Hepatocyte (in vitro differentiated cells): ENCODE measurements around the gene WDFY4. TPM values are rescaled to one million over a fixed set of nuclear protein-coding genes. Genes with fewer than 3 reads are reported as not detected.

Experiments used
- DNase-seq: peaks from one replicate; pipeline ENCODE4 v3.0.0-alpha.2; 2016; ENCODE audit warnings: low spot score
- H2AFZ ChIP-seq: fragments of 200-600 bp; sonication (generic); 2 replicates; pipeline ENCODE4 v1.6.0; 2016; ENCODE audit warnings: antibody characterized with exemption, mild to moderate bottlenecking
- H3K27ac ChIP-seq: fragments of 200-600 bp; sonication (generic); 2 replicates; pipeline ENCODE4 v1.5.1; 2016; ENCODE audit warnings: mild to moderate bottlenecking
- H3K27me3 ChIP-seq: fragments of 200-600 bp; sonication (generic); 2 replicates; pipeline ENCODE4 v1.6.1; 2016
- H3K36me3 ChIP-seq: fragments of 200-600 bp; sonication (generic); replicated peaks from 2 replicates; pipeline ENCODE4 v1.5.1; 2016; ENCODE audit warnings: low read depth; ENCODE audit not compliant: insufficient read depth
- H3K4me1 ChIP-seq: fragments of 200-600 bp; sonication (generic); 2 replicates; pipeline ENCODE4 v1.5.1; 2016; ENCODE audit warnings: mild to moderate bottlenecking, moderate library complexity; ENCODE audit not compliant: insufficient read depth
- H3K4me2 ChIP-seq: fragments of 200-600 bp; sonication (generic); 2 replicates; pipeline ENCODE4 v1.6.0; 2016
- H3K4me3 ChIP-seq: fragments of 200-600 bp; sonication (generic); 2 replicates; pipeline ENCODE4 v1.5.1; 2016; ENCODE audit warnings: mild to moderate bottlenecking
- H3K79me2 ChIP-seq: fragments of 200-600 bp; sonication (generic); 2 replicates; pipeline ENCODE4 v1.6.0; 2017; ENCODE audit warnings: mild to moderate bottlenecking
- H3K9me2 ChIP-seq: fragments of 200-600 bp; sonication (generic); replicated peaks from 2 replicates; pipeline ENCODE4 v1.6.0; 2017; ENCODE audit warnings: mild to moderate bottlenecking; ENCODE audit not compliant: insufficient read depth
- H3K9me3 ChIP-seq: fragments of 200-600 bp; sonication (generic); 2 replicates; pipeline ENCODE4 v1.5.1; 2016; ENCODE audit warnings: low read depth, mild to moderate bottlenecking
- H4K20me1 ChIP-seq: fragments of 200-600 bp; sonication (generic); 2 replicates; pipeline ENCODE4 v1.6.0; 2016; ENCODE audit warnings: mild to moderate bottlenecking; ENCODE audit not compliant: insufficient read depth, poor library complexity, severe bottlenecking
- EZH2 ChIP-seq: fragments of 200-600 bp; sonication (generic); IDR thresholded peaks from 2 replicates; pipeline ENCODE4 v1.6.1; 2016; ENCODE audit warnings: antibody characterized with exemption, mild to moderate bottlenecking, borderline replicate concordance
- EZH2phosphoT487 ChIP-seq: fragments of 200-600 bp; sonication (generic); IDR thresholded peaks from one replicate; pipeline ENCODE4 v1.6.1; 2018; ENCODE audit warnings: antibody characterized with exemption, mild to moderate bottlenecking, low read depth, moderate library complexity; ENCODE audit not compliant: unreplicated experiment, severe bottlenecking
- WGBS: methylation state at CpG from one replicate; pipeline ENCODE4 v1.1.6; 2016; ENCODE audit warnings: low lambda C conversion rate; ENCODE audit errors: missing lambda C conversion rate; 5-methylcytosine and 5-hydroxymethylcytosine counted together
- polyA plus RNA-seq: library from polyadenylated mRNA; unstranded; fragments of >200 nt; fragmentation: Nextera tagmentation; extraction: Ambion mirVana; gene quantifications from 2 replicates; pipeline ENCODE4 v1.2.1, GENCODE V29; 2016
- total RNA-seq: library from RNA; depleted of rRNA; stranded (reverse); fragments of >200 nt; gene quantifications from 2 replicates; pipeline ENCODE4 v1.2.3, GENCODE V29; 2014
- TF ChIP-seq, protein P1 (sequence below): fragments of 200-600 bp; sonication (generic); IDR thresholded peaks from 2 replicates; pipeline ENCODE4 v1.5.1; 2016; ENCODE audit warnings: antibody characterized with exemption, mild to moderate bottlenecking; ENCODE audit not compliant: poor library complexity

Gene WDFY4
- total and polyA plus RNA-seq, 2 experiments from 2014 or later: 0.43 to 0.91 TPM

DNA sequence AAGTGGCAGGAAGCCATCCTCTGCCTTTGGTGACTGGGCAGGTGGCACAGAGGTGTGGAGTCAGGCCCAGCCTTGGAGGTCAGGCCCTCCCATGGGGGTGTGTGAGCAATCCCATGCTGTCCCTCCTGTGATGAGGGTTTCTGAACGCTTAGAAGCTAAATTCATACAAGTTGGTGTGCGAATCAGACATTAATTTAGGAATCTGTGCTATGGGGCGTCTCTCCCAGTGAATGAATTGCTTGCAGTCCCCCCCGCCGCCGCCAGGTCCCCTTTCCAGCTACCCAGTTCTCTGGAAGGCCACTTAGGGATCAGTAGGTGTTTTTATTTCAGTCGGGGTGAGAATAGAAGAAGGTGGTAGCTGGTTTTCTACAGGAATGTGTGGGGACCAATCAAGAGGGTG lies 217.4 kb downstream of the WDFY4 start:
- Histone ChIP-seq H3K4me2 (no peak overlapping the region), H3K9me2 (no peaks in the 10 kb centered on the region), H3K27me3 (no peaks in the 10 kb centered on the region), H3K27ac (no peak overlapping the region), H4K20me1 (no peaks in the 10 kb centered on the region), H3K4me3 (no peak overlapping the region), H3K36me3 (no peaks in the 10 kb centered on the region), H3K79me2 (no peaks in the 10 kb centered on the region), H2AFZ (no peak overlapping the region), H3K4me1 (no peaks in the 10 kb centered on the region), H3K9me3 (no peaks in the 10 kb centered on the region)
- 96% methylated on average over 7 of the region's 7 CpGs for WGBS
- DNase-seq: no peak
- TF ChIP-seq EZH2 (no peak), EZH2phosphoT487 (no peak)
- TF ChIP-seq, protein P1, sequence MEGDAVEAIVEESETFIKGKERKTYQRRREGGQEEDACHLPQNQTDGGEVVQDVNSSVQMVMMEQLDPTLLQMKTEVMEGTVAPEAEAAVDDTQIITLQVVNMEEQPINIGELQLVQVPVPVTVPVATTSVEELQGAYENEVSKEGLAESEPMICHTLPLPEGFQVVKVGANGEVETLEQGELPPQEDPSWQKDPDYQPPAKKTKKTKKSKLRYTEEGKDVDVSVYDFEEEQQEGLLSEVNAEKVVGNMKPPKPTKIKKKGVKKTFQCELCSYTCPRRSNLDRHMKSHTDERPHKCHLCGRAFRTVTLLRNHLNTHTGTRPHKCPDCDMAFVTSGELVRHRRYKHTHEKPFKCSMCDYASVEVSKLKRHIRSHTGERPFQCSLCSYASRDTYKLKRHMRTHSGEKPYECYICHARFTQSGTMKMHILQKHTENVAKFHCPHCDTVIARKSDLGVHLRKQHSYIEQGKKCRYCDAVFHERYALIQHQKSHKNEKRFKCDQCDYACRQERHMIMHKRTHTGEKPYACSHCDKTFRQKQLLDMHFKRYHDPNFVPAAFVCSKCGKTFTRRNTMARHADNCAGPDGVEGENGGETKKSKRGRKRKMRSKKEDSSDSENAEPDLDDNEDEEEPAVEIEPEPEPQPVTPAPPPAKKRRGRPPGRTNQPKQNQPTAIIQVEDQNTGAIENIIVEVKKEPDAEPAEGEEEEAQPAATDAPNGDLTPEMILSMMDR: no peak

DNA sequence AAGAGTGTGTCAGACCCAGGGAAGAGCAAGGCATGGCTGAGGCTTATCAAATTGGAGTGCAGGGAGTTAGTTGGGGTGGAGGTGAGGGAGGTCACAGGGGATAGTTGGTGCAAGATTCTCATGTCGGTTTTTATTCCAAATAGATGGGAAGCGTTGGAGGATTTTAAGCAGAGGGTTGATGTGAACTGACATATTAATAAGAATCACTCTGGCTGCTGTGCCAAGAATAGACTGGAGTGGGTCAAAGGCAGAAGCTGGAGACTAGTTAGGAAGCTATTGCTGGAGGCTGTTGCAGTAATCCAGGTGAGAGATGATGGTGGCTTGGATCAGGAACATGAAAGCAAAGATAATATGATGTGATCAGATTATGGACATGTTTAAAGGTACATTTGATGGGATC lies 218.5 kb downstream of the WDFY4 start:
- no peaks in the 10 kb centered on the region for H3K9me3 ChIP-seq
- no peak overlapping the region for H3K27ac ChIP-seq
- no peaks in the 10 kb centered on the region for H3K27me3 ChIP-seq
- H3K4me3 ChIP-seq: no peak overlapping the region
- no peaks in the 10 kb centered on the region for H3K4me1 ChIP-seq
- H4K20me1 ChIP-seq: no peaks in the 10 kb centered on the region
- H3K79me2 ChIP-seq: no peaks in the 10 kb centered on the region
- no peak overlapping the region for H3K4me2 ChIP-seq
- no peak for DNase-seq
- TF ChIP-seq EZH2 (no peak), EZH2phosphoT487 (no peak)
- TF ChIP-seq, protein P1: no peak
- no peaks in the 10 kb centered on the region for H3K36me3 ChIP-seq
- WGBS: 81% methylated on average over 2 of the region's 2 CpGs
- no peaks in the 10 kb centered on the region for H3K9me2 ChIP-seq
- no peak overlapping the region for H2AFZ ChIP-seq

DNA sequence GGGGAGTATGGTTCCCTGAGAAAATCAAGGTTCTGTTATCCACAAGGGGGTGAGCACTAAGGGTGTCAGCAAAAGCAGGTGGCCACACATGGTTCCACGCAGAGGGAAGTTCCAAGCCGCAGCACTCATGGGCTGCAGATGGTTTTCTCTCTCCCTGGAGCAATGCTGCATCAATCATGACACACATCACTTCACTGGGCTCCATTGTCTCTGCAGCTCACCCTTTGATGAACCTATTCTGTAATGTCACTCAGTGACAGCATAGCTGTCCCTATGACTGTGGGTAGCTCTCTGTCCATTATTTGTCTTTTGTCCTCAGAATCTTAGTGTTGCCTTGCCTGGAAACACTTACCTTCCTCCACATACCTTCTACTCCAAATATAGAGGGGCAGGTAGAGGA lies 220.2 kb downstream of the WDFY4 start:
- Histone ChIP-seq H3K27ac (no peak overlapping the region), H3K4me2 (no peak overlapping the region), H3K9me2 (no peaks in the 10 kb centered on the region), H3K27me3 (no peaks in the 10 kb centered on the region), H3K4me1 (no peaks in the 10 kb centered on the region), H4K20me1 (no peaks in the 10 kb centered on the region), H3K4me3 (no peak overlapping the region), H3K79me2 (no peaks in the 10 kb centered on the region), H2AFZ (no peak overlapping the region), H3K36me3 (no peaks in the 10 kb centered on the region), H3K9me3 (no peaks in the 10 kb centered on the region)
- 92% methylated on average over 2 of the region's 2 CpGs for WGBS
- DNase-seq: no peak
- TF ChIP-seq EZH2phosphoT487 (no peak), EZH2 (no peak)
- TF ChIP-seq, protein P1: no peak

DNA sequence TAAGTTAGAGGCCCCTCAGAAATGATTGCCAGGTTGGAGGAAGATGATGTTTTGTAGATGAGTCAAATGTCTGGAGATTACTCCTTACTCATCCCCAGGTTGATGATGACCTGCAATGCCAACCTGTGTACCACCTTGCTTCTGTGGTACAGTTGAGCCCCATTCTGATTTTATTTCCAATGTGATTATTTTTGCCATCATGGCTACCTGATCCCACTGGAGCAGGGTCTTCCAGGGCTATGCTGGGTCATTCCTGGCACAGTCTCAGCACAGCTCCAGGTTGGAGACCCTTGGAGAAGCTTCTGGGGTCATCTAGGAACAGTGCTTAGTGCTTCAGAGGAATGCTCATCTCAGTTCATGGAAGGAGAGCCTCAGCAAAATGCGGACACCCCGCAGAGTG lies 220.6 kb downstream of the WDFY4 start:
- Histone ChIP-seq H3K36me3 (no peaks in the 10 kb centered on the region), H2AFZ (no peak overlapping the region)
- DNase-seq: no peak

More for the DNA sequence above, 220.6 kb downstream of the WDFY4 start:
- Histone ChIP-seq H4K20me1 (no peaks in the 10 kb centered on the region), H3K27me3 (no peaks in the 10 kb centered on the region), H3K9me3 (no peaks in the 10 kb centered on the region), H3K27ac (no peak overlapping the region), H3K4me3 (no peak overlapping the region), H3K79me2 (no peaks in the 10 kb centered on the region), H3K4me2 (no peak overlapping the region), H3K4me1 (no peaks in the 10 kb centered on the region), H3K9me2 (no peaks in the 10 kb centered on the region)
- no peak for TF ChIP-seq EZH2phosphoT487
- TF ChIP-seq, protein P1: no peak
- no peak for TF ChIP-seq EZH2
- 98% methylated on average over 2 of the region's 2 CpGs for WGBS
